ENCODE data around the gene RCAN3.
A peak's percentile ranks its signal among the peaks of the same experiment; 100 is the strongest.

The RCAN3 gene

DNA sequence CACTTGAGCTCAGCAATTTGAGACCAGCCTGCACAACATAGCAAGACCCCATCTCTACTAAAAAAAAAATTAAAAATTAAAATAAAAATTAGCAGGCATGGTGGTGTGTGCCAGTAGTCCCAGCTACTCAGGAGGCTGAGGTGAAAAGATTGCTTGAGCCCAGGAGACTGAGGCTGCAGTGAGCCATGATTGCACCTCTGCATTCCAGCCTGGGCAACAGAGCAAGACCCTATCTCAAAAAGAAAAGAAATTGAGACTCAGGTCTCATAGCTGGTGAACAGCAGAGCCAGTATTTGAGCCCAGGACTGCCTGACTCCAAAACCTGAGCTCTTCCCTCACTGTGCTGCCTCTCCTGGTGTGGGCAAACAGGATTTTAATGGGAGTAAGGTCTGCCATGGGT lies 28.4 kb upstream of the RCAN3 start:
- peaks cover 0 to 9% of the 10 kb centered on the region in 2 experiments; a peak in 1 of 3 replicates for H3K36me3 ChIP-seq (ENCODE audit: control insufficient read depth in 2 of 2, insufficient read depth in 1 of 2, low read length in 2 of 2)
- H3K27ac ChIP-seq (ENCODE audit: extremely low read depth, low read depth, low read length) = no peak overlapping the region
- no peak overlapping the region for H3K4me3 ChIP-seq (ENCODE audit: low read depth, low read length)
- H3K9me3 ChIP-seq (ENCODE audit: control insufficient read depth, insufficient read depth, low read depth, low read length) = no peaks in the 10 kb centered on the region
- ChIA-PET CTCF (interaction anchor here (0.7 to 1.0 kb wide), 2 partner anchors 273 to 403 kb away, joined by 3 read pairs; no protein-coding TSS in a partner anchor), POLR2A (interaction anchor here (0.6 kb wide), 1 partner anchor 26 kb away, joined by 4 read pairs; no protein-coding TSS in a partner anchor)
- no peaks in the 10 kb centered on the region for H3K4me1 ChIP-seq (ENCODE audit: control insufficient read depth, insufficient read depth, low read length)
- TF ChIP-seq ZSCAN30 (tag by site-specific recombination; IDR thresholded peaks at IDR 0.05) = no peak
- peak; percentile 73 for TF ChIP-seq ZNF121 (tag by site-specific recombination; IDR thresholded peaks at IDR 0.05)
- TF ChIP-seq ZNF423 (tag by site-specific recombination; IDR thresholded peaks at IDR 0.05) = no peak
- TF ChIP-seq ZNF549 (tag by site-specific recombination; IDR thresholded peaks at IDR 0.05) = no peak
- TF ChIP-seq ZNF133 (tag by site-specific recombination; IDR thresholded peaks at IDR 0.05) = no peak
- TF ChIP-seq ZBTB21 (tag by site-specific recombination; IDR thresholded peaks at IDR 0.05) = no peak

- TF ChIP-seq KLF9 (tag by site-specific recombination; IDR thresholded peaks at IDR 0.05; ENCODE audit: low read depth) (no peak), ZNF645 (tag by site-specific recombination; IDR thresholded peaks at IDR 0.05) (no peak), ZBTB21 (tag by site-specific recombination; IDR thresholded peaks at IDR 0.05) (no peak), ZBTB7A (tag by site-specific recombination; IDR thresholded peaks at IDR 0.05; ENCODE audit: low read depth) (no peak), ZNF501 (tag by site-specific recombination; IDR thresholded peaks at IDR 0.05) (no peak), ZNF223 (tag by site-specific recombination; IDR thresholded peaks at IDR 0.05) (no peak), ZNF768 (tag by site-specific recombination; IDR thresholded peaks at IDR 0.05) (no peak), ZNF555 (tag by site-specific recombination; conservative IDR thresholded peaks at IDR 0.05) (no peak), ZXDB (tag by site-specific recombination; IDR thresholded peaks at IDR 0.05) (no peak), ZNF701 (tag by site-specific recombination; IDR thresholded peaks at IDR 0.05) (no peak), BCL11A (tag by site-specific recombination; IDR thresholded peaks at IDR 0.05; ENCODE audit: low read depth) (no peak), ZNF561 (tag by site-specific recombination; IDR thresholded peaks at IDR 0.05; ENCODE audit: borderline replicate concordance) (no peak)
- H3K4me1 ChIP-seq (ENCODE audit: control insufficient read depth, insufficient read depth, low read length) = no peaks in the 10 kb centered on the region
- no peak overlapping the region for H3K4me3 ChIP-seq (ENCODE audit: low read depth, low read length)
- H3K36me3 ChIP-seq (ENCODE audit: control insufficient read depth in 2 of 2, insufficient read depth in 1 of 2, low read length in 2 of 2) = no peaks in the 10 kb centered on the region
- H3K27ac ChIP-seq (ENCODE audit: extremely low read depth, low read depth, low read length) = no peak overlapping the region
- ChIA-PET POLR2A (no interaction called here), CTCF (interaction anchor here (2.1 to 2.7 kb wide), 2 partner anchors 60 to 111 kb away, joined by 5 to 8 read pairs; partner anchors contain the start of gene NIPAL3)
- no peaks in the 10 kb centered on the region for H3K9me3 ChIP-seq (ENCODE audit: control insufficient read depth, insufficient read depth, low read depth, low read length)
These were observed 26.9 kb upstream of the RCAN3 start for GRCh38 chr1:24475700-24476099.

GRCh38 chr1:24476571-24476970 lies 26.1 kb upstream of the RCAN3 start:
- TF ChIP-seq MZF1 (tag by site-specific recombination; IDR thresholded peaks at IDR 0.05; ENCODE audit: borderline replicate concordance) = no peak
- no peak for TF ChIP-seq ZNF596 (tag by site-specific recombination; IDR thresholded peaks at IDR 0.05)
- no peak for TF ChIP-seq KLF1 (tag by site-specific recombination; IDR thresholded peaks at IDR 0.05)
- TF ChIP-seq GLIS2 (tag by site-specific recombination; IDR thresholded peaks at IDR 0.05) = no peak
- TF ChIP-seq ZNF211 (tag by site-specific recombination; IDR thresholded peaks at IDR 0.05; ENCODE audit: low read depth) = no peak
- TF ChIP-seq ZNF24 (tag by site-specific recombination; IDR thresholded peaks at IDR 0.05) = no peak
- no peak for TF ChIP-seq PRDM10 (tag by site-specific recombination; IDR thresholded peaks at IDR 0.05)
- no peak for TF ChIP-seq ZNF626 (tag by site-specific recombination; IDR thresholded peaks at IDR 0.05)
- no peak for TF ChIP-seq ZNF677 (tag by site-specific recombination; IDR thresholded peaks at IDR 0.05)
- Histone ChIP-seq H3K4me1 (ENCODE audit: control insufficient read depth, insufficient read depth, low read length) (no peaks in the 10 kb centered on the region), H3K9me3 (ENCODE audit: control insufficient read depth, insufficient read depth, low read depth, low read length) (no peaks in the 10 kb centered on the region), H3K36me3 (ENCODE audit: control insufficient read depth in 2 of 2, insufficient read depth in 1 of 2, low read length in 2 of 2) (no peaks in the 10 kb centered on the region), H3K27ac (ENCODE audit: extremely low read depth, low read depth, low read length) (no peak overlapping the region), H3K4me3 (ENCODE audit: low read depth, low read length) (no peak overlapping the region)
- POLR2A ChIA-PET = no interaction called here
- CTCF ChIA-PET = interaction anchor here (0.9 to 2.7 kb wide), 4 partner anchors 40 to 110 kb away, joined by 3 to 8 read pairs (median 4); partner anchors contain the start of gene NIPAL3

All from HEK293 (cell line).